ENCODE measurements around the gene OTOG. TPM values are rescaled to one million over a fixed set of nuclear protein-coding genes. Genes with fewer than 3 reads are reported as not detected.

The OTOG gene
- total and polyA plus RNA-seq, 2 of the 8 experiments (the other 6 are each of a cell fraction or from before 2014, with no cell fraction given): 0.41 to 1.5 TPM

DNA sequence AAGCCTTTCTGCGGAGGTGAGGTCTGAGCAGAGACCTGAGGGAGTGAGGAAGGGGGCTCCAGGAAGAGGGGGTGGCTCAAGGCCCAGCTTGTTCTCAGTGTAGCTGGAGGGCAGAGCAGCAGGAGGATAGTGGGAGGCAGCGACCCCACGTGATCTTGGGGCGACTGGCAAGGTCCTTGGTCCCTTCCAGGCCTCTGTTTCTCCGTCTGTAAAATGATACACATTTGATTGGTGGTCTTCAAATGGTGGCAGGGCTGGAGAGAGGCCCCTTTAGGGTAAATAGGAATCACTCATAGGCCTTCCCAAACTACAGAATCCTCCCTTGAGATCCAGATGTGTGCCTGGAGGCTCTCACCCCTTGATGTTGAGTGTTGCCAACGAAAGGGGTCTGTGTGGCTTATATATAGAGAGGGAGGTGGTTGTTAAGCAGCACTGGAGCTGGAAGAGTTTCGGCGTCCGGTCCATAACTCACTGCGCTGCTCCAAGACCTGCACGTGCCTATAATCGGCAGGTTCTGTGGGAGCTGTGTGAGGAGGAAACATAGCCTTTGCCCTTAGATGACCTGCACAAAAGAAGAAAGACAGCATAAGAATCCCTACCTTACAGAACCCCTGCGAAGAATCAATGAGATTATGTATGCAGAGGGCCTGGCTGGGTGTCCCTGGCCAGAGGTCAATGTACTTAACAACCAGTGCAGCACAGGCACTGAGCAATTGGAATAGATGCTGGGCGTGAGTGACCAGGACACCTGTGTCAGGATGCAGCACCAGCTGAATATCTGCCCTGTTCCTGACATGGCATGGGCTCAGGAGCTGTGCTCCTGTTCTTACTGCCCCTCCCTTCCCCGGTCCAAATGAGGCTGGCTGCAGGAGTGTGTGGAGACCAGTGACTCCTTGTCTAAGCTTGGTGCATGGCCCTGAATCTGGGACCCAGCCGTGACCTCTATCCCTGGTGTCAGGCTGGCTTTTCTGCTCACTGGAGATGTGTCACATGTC, 28.7 kb downstream of the OTOG start:
- Histone ChIP-seq H3K18ac (ENCODE audit: extremely low read depth, low read length) (no peak overlapping the region), H2BK15ac (ENCODE audit: low read length) (no peak overlapping the region), H2AFZ (ENCODE audit: low read length) (no peak overlapping the region), H2BK120ac (replicated peaks; ENCODE audit: low read depth, low read length) (no peak overlapping the region), H3K4me2 (ENCODE audit: insufficient read depth in 1 of 2, low read depth in 2 of 2, low read length in 2 of 2) (no peak overlapping the region; a peak in 1 of 4 replicates), H3K14ac (ENCODE audit: insufficient read length) (no peak overlapping the region), H3K27ac (ENCODE audit: low read depth, low read length) (no peak overlapping the region), H3K4me1 (replicated peaks in 1 of 4; ENCODE audit: control insufficient read depth in 3 of 4, insufficient read depth in 4 of 4, low read length in 3 of 4) (peaks cover 0 to 12% (median 3%) of the 10 kb centered on the region in 4 experiments), H3K23me2 (ENCODE audit: low read depth, low read length) (no peaks in the 10 kb centered on the region), H3K9me3 (ENCODE audit: insufficient read depth in 2 of 2, low read depth in 1 of 2, low read length in 1 of 2) (no peaks in the 10 kb centered on the region), H4K5ac (ENCODE audit: insufficient read length, low read depth, low read length) (no peak overlapping the region), H4K91ac (replicated peaks; ENCODE audit: insufficient read length, low read length) (no peak overlapping the region), H2BK20ac (ENCODE audit: low read length) (no peak overlapping the region), H3K9ac (replicated peaks in 1 of 4; ENCODE audit: extremely low read depth in 1 of 4, low read depth in 3 of 4, low read length in 3 of 4) (no peak overlapping the region), H4K20me1 (replicated peaks in 1 of 2; ENCODE audit: control insufficient read depth in 1 of 2, insufficient read depth in 2 of 2, low read length in 2 of 2) (peaks cover 0 to 10% of the 10 kb centered on the region in 2 experiments), H3K4ac (replicated peaks; ENCODE audit: insufficient read length, low read depth, low read length) (no peak overlapping the region), H3K79me1 (ENCODE audit: low read depth, low read length) (no peaks in the 10 kb centered on the region), H4K8ac (ENCODE audit: extremely low read depth, insufficient read depth, low read length) (0 out of 2 replicates have a peak overlapping the region, but pooled peaks have one; percentile 9), H3K4me3 (ENCODE audit: extremely low read depth in 1 of 4, insufficient read depth in 2 of 4, low read depth in 3 of 4, low read length in 4 of 4) (no peak overlapping the region), H3K27me3 (replicated peaks in 1 of 4; ENCODE audit: control insufficient read depth in 3 of 4, extremely low read depth in 1 of 4, insufficient read depth in 3 of 4, low read length in 3 of 4) (no peaks in the 10 kb centered on the region), H3K36me3 (ENCODE audit: control insufficient read depth in 2 of 4, insufficient read depth in 4 of 4, low read length in 3 of 4) (no peaks in the 10 kb centered on the region), H2BK12ac (ENCODE audit: low read depth, low read length) (no peak overlapping the region), H2AK5ac (ENCODE audit: low read depth, low read length) (no peak overlapping the region), H3K56ac (replicated peaks; ENCODE audit: insufficient read length, low read depth, low read length) (no peak overlapping the region), H2BK5ac (ENCODE audit: low read depth, low read length) (no peak overlapping the region), H3K23ac (ENCODE audit: insufficient read length) (no peak overlapping the region), H3K79me2 (ENCODE audit: control insufficient read depth in 1 of 2, insufficient read depth in 2 of 2, low read length in 2 of 2) (no peaks in the 10 kb centered on the region)
- FAIRE-seq (no peak), DNase-seq (ENCODE audit: low read depth in 1 of 2, low spot score in 2 of 2) (no peak)
- CTCF ChIA-PET (ENCODE audit: partially characterized antibody): interaction anchor here (0.6 to 6.1 kb wide), 12 partner anchors 9 to 419 kb away, joined by 3 to 54 read pairs (median 3); partner anchors contain the start of gene OTOG
- TF ChIP-seq PHF8 (conservative IDR thresholded peaks at IDR 0.05; ENCODE audit: low read depth, low read length): no peak
- TF ChIP-seq CREB1 (IDR thresholded peaks at IDR 0.05): no peak
- TF ChIP-seq YY1 (IDR thresholded peaks at IDR 0.05; ENCODE audit: low read depth, low read length): no peak
- TF ChIP-seq NANOG (IDR thresholded peaks at IDR 0.05; ENCODE audit: insufficient read depth, low read depth, low read length, poor library complexity, severe bottlenecking): no peak
- TF ChIP-seq JUND (IDR thresholded peaks at IDR 0.05; ENCODE audit: low read length): no peak
- TF ChIP-seq ASH2L (IDR thresholded peaks at IDR 0.05; ENCODE audit: low read length): no peak
- no peak for TF ChIP-seq RNF2 (IDR thresholded peaks at IDR 0.05; ENCODE audit: borderline replicate concordance, low read depth, low read length, missing control alignments, poor library complexity, severe bottlenecking)
- POLR2A ChIA-PET (ENCODE audit: partially characterized antibody): no interaction called here
- 87% methylated on average over 16 of the region's 16 CpGs; no CpG with 5 or more reads in 1 of the 2 experiments for WGBS, 2 experiments (ENCODE audit: extremely low coverage in 1 of 2, insufficient coverage in 1 of 2, insufficient read length in 1 of 2, insufficient replicate concordance in 2 of 2, low coverage in 1 of 2, low lambda C conversion rate in 2 of 2, missing lambda C conversion rate in 1 of 2)
